T-helper 17 cell (primary cell): ENCODE measurements around the gene PPP1R3E. TPM values are rescaled to one million over a fixed set of nuclear protein-coding genes. Genes with fewer than 3 reads are reported as not detected.
A peak's percentile ranks its signal among the peaks of the same experiment; 100 is the strongest.

Experiments used
- ATAC-seq: fragments of 150-1000 bp; cut with Tn5 transposase; 2 replicates; pipeline ENCODE4 v1.10.0; 2021; ENCODE audit warnings: mild to moderate bottlenecking, moderate library complexity
- DNase-seq, 3 donors: peaks; one replicate each; pipeline versions ENCODE4 v3.0.0 to v3.0.0-alpha.2; 2020 to 2021
- H3K9me3 ChIP-seq: one replicate; pipeline ENCODE4 v1.7.0; 2013; ENCODE audit warnings: low read length, mild to moderate bottlenecking; ENCODE audit not compliant: control insufficient read depth, poor library complexity, severe bottlenecking
- H3K27ac Mint-ChIP-seq: one replicate; pipeline ENCODE4 v1.8.0; 2022; ENCODE audit warnings: mild to moderate bottlenecking, moderate library complexity, mixed read lengths
- H3K27me3 Mint-ChIP-seq: one replicate; pipeline ENCODE4 v1.8.0; 2022; ENCODE audit warnings: mixed read lengths
- H3K36me3 Mint-ChIP-seq: one replicate; pipeline ENCODE4 v1.8.0; 2022; ENCODE audit warnings: low read depth, mixed read lengths
- H3K4me1 Mint-ChIP-seq: one replicate; pipeline ENCODE4 v1.8.0; 2022; ENCODE audit warnings: mild to moderate bottlenecking, mixed read lengths
- H3K4me3 Mint-ChIP-seq: one replicate; pipeline ENCODE4 v1.8.0; 2022; ENCODE audit warnings: mild to moderate bottlenecking, moderate library complexity, mixed read lengths
- total RNA-seq, 4 donors: library from RNA in 2 of 4; stranded (reverse) in 2 of 4; gene quantifications; one replicate each; pipeline ENCODE4 v1.2.3 and lab custom pipeline; 2022 to 2026

The PPP1R3E gene, protein sequence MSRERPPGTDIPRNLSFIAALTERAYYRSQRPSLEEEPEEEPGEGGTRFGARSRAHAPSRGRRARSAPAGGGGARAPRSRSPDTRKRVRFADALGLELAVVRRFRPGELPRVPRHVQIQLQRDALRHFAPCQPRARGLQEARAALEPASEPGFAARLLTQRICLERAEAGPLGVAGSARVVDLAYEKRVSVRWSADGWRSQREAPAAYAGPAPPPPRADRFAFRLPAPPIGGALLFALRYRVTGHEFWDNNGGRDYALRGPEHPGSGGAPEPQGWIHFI
- total RNA-seq (10 to 100 TPM; 30.6 to 33.8 TPM), total RNA-seq (lab: John Stamatoyannopoulos, UW) (28.0 to 34.6 reads per million in 2 donors)

DNA sequence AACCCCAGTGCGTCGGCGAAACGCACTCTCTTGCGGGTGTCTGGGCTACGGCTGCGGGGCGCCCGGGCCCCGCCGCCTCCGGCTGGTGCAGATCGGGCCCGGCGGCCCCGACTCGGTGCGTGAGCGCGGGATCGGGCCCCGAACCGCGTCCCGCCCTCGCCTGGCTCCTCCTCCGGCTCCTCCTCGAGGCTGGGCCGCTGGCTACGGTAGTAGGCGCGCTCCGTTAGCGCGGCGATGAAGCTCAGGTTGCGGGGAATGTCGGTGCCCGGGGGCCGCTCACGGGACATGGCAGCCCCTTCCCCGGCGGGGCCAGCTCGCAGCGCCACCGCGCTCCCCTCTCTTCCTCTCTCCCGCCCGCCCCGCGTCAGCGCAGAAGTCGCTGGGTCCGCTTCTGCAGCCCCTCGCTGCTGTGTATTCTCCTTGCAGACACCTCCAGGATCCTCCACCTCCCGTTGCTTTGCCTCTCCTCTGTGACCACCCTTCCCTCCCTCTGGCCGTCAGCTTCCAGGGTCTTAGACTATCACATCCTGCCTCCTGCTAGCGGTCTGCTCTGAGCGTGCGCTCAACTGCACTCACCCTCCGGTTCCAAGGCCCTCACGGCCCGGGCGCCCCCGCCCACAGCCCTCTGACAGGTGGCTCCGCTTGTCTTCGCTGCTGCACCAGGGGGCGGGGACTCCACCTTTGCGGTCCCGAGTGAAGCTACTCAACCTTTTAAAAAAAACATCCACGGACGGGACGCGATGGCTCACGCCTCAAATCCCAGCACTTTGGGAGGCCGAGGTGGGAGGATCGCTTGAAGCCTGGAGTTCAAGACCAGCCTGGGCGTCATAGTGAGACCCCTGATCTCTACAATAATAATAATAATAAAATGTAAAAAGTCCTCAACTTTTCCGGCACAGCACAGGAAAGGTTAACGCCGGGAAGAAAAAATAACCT lies at the start of gene PPP1R3E:
TSS of gene PPP1R3E (minus strand) at position 570 of the 936 bp plus-strand sequence. CDS start at position 287, 283 bp downstream.
- DNase-seq, result peak; percentile 78 to 84 (median 84)
- ATAC-seq, result peak; percentile 57
- Mint-ChIP-seq H3K27me3 (peaks cover 21% of the 10 kb centered on the region), H3K27ac (peak within 1 kb of the TSS; percentile 96), H3K4me3 (peak within 1 kb of the TSS; percentile 99), H3K4me1 (peaks cover 27% of the 10 kb centered on the region), H3K36me3 (no peaks in the 10 kb centered on the region)
- H3K9me3 ChIP-seq, result no peaks in the 10 kb centered on the region

DNA sequence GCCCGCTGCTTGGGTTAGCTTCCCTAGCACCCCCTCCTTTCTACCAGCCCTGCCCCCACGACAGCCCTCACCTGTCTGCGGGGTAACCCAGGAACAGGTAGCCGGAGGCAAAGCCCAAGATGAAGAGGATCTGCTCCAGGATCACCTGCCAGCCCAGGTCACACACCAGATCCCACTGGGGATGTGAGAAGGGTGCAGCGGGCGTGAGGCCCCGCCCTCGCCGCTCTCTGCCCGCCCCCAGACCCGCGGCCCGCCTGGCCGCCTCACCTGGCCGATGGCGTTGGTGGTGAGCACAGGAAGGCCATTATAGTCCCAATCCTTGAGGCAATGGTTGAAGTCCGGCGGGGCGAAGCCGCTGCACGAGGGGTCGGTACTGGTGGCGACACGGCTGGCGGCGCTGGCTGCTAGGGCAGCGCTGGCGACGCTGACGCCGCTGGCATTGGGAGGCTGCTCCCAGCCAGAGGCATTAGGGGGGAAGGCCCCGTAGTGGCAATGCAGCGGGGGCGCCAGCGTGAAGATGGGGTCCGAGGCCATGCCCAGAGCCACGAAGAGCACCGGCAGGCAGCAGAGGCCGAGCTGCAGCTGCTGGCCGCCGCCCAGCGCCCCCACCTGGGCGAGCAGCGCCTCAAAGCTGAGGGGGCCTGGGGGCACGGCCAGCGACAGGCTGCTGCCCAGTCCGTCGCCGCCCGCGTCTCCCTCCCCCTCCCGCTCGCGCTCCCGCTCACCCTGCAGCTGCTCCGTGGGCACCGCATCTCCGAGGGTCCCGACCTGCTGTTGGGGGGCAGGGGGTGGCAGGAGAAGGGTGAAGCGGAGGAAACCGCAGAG lies 49.2 kb upstream of the PPP1R3E start:
- no peaks in the 10 kb centered on the region for H3K9me3 ChIP-seq
- Mint-ChIP-seq H3K36me3 (peaks cover 12% of the 10 kb centered on the region), H3K4me1 (peaks cover 18% of the 10 kb centered on the region), H3K27me3 (peaks cover 50% of the 10 kb centered on the region), H3K27ac (no peak overlapping the region), H3K4me3 (peak overlapping the region; percentile 89)
- DNase-seq (no peak), ATAC-seq (peak; percentile 23)

DNA sequence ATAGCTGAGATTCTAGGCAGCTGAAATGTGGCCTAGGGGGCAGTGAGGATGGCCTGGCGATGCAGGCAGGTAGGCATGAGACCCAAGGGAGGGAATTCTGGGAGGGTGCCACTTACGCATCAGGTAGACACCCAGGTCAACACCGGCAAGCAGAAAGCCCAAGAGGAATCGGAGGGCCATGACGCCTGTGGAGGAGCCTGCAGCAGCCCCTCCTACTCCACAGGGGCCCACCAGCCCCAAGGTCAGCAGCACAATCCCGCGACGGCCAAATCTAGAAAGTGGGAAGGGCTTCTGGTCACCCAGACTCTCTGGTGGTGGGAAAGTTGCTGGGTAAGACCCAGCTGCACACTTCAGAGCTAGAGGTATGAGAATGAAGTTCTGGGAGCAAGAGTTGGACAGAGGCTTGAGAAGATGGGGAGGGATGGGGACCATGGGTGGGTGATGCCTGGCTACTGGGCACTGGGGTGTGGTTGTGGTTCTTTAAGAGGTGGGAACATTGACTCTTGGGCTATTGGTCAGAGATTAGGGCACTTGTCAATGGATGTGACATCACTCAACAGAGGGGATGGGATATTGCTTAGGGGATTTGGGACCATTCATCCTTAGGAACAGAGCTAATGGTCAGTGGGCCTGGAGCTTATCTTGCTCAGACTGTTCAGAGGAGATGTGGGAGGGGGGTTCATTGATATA lies 46.6 kb upstream of the PPP1R3E start:
- H3K27me3 Mint-ChIP-seq, result peaks cover 30% of the 10 kb centered on the region
- peaks cover 20% of the 10 kb centered on the region for H3K4me1 Mint-ChIP-seq
- peaks cover 14% of the 10 kb centered on the region for H3K36me3 Mint-ChIP-seq
- no peak overlapping the region for H3K27ac Mint-ChIP-seq
- ATAC-seq, result no peak
- H3K4me3 Mint-ChIP-seq, result no peak overlapping the region
- no peak for DNase-seq
- no peaks in the 10 kb centered on the region for H3K9me3 ChIP-seq

DNA sequence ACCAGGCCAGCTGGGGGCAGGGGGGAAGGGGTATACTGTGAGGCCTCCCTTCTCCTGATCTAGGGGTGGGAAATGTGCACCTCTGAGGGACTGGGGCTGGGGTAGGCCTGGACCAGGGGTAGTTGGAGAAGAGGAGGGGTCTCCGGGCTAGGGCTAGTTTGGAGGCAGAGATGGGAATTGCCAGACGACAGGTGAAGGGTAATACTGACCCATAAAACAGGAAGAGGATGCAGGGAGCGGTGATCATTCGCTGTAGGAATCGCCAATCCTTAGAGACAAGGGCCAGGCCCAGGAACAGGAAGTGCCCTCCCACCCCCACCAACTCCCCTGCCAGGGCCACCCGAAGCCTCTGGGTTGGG lies 45.6 kb upstream of the PPP1R3E start:
- H3K27me3 Mint-ChIP-seq, result peaks cover 19% of the 10 kb centered on the region
- H3K36me3 Mint-ChIP-seq, result peaks cover 8% of the 10 kb centered on the region
- no peak for ATAC-seq
- DNase-seq, result no peak
- H3K9me3 ChIP-seq, result no peaks in the 10 kb centered on the region
- H3K27ac Mint-ChIP-seq, result no peak overlapping the region
- no peak overlapping the region for H3K4me3 Mint-ChIP-seq
- H3K4me1 Mint-ChIP-seq, result peaks cover 11% of the 10 kb centered on the region

DNA sequence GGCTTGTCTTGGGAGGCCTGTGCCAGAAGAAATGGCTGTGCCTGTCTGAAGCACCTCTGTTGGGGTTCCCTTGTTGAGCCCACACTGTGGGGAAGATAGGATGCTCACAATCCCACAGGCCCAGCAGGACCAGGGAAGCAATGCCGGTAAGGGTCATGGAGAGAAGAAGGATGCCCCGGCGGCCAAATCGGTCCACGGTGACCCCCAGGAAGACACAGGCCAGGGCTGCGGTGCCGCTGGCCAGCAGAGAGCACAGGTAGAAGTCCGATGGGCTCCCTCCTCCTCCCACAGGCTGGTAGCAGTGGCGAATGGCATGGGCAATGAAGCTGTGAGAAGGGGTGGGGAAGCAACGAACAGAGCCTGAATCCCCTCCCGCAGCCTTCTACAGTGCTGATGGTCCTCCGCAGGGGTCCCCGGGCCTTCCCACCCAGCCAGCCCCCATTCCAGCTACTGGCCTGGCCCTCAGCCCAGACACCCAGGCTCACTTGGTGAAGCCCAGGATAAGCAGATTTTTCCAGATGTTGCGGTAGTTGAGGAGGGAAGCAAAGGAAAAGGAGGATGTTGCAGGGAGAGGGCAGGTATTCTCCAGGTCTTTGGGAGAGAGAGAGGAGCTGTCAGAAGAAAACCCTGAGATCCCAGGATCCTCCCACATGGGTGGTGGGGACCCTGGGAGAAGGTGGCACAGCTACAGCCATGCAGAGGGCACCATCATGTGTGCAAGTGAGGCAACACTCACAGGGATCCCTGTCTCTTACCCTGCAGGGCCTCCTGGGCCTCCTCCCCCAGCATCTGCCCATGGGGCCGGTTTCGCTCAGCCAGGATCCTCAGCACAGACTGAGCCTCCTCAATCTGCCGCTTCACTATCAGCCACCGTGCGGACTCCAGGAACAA lies 45.0 kb upstream of the PPP1R3E start:
- Mint-ChIP-seq H3K27ac (no peak overlapping the region), H3K4me1 (peaks cover 5% of the 10 kb centered on the region), H3K4me3 (no peak overlapping the region), H3K27me3 (peaks cover 20% of the 10 kb centered on the region), H3K36me3 (peaks cover 5% of the 10 kb centered on the region)
- ATAC-seq (no peak), DNase-seq (no peak)
- H3K9me3 ChIP-seq, result no peaks in the 10 kb centered on the region

DNA sequence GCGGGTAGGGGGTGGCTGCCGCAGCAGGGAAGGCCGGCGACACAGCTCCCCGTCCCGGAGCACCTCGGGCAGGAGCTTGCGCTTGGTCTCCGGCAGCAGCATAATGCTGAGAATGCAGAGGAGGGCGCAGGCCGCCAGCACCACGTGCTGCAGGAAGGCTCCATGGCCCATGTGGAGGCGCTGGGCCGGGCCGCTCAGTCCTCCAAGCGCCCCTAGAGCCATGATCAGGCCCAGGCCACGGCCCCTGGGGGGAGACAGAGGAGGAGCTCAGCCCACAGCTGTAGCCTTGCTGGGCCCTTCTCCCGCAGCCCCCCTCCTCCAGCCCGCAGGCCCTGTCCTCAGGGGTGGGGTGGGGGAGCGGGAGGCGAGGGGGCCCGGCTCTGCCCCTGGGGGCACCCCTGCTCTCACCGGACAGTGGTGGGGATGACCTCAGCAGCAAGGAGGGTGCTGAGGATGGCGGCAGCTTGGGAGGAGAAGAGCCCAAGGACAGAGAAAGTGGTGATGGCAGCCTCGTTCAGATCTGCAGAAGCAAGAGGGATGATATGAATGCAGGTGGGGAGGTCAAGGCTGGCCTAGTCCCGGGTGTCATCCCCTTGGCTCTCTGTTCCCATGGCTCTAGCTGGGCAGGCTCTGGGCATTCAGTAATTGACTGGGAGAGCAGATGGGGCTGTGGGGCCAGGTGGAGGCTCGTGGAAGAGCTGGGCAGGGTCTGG lies 44.2 kb upstream of the PPP1R3E start:
- H3K9me3 ChIP-seq, result no peaks in the 10 kb centered on the region
- peaks cover 4% of the 10 kb centered on the region for H3K4me1 Mint-ChIP-seq
- ATAC-seq (no peak), DNase-seq (no peak)
- peaks cover 5% of the 10 kb centered on the region for H3K36me3 Mint-ChIP-seq
- H3K27ac Mint-ChIP-seq, result no peak overlapping the region
- H3K4me3 Mint-ChIP-seq, result no peak overlapping the region
- H3K27me3 Mint-ChIP-seq, result peaks cover 20% of the 10 kb centered on the region

DNA sequence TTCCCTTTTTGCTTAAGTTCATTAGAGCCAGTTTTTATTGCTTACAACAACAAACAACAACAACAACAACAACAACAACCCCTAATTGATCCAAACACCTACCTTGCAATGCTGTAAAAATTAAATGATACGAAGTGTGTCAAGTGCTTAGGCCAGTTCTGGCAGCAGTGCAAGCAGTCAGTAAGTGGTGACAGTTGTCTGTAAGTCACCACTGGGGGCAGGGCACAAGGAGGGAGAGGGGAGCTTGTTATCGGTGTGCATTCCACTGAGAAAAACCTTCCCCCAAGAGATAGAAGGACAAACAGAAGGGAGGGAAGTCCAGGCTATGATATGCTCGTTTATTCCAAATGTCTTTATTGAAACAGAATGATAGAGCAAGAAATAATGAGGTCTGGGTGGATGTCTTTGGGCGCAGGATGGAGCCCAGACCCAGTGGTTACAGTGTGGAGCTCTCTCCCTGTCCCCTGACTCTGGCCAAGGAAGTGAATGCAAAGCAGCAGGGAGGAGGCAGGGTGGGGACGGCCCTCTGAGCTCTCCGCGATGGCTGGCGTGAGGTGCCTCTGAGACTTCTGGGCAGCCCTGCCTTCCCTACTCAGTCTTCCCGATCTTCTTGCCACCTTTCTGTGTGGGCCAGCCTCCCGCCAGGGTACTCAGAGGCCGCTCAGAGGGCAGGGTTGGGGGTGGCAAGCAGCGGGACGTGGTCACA lies 43.5 kb upstream of the PPP1R3E start:
- Mint-ChIP-seq H3K4me1 (peaks cover 4% of the 10 kb centered on the region), H3K36me3 (peaks cover 5% of the 10 kb centered on the region), H3K4me3 (no peak overlapping the region), H3K27me3 (peaks cover 17% of the 10 kb centered on the region), H3K27ac (no peak overlapping the region)
- H3K9me3 ChIP-seq, result no peaks in the 10 kb centered on the region
- DNase-seq (no peak), ATAC-seq (no peak)

DNA sequence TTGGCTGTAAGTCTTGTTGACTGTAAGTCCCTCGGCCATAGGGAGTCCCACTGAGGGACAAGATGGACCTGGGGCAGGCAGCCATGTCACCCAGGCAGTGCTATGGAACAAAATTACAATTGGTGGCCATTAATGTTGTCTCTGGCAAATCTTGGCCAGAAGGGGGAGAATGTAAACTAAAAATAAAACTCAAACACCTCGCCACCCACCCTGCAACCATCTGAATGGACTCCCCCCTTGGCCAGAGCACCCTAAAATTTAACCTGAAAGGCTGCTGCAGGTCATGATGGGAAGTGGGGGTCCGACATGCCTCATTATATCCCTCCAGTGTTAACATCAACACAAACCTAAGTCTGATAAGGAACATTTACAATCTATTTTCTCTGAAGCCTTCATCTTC lies 41.8 kb upstream of the PPP1R3E start:
- no peak for ATAC-seq
- H3K27me3 Mint-ChIP-seq, result peaks cover 5% of the 10 kb centered on the region
- H3K4me1 Mint-ChIP-seq, result peaks cover 4% of the 10 kb centered on the region
- no peak overlapping the region for H3K4me3 Mint-ChIP-seq
- H3K9me3 ChIP-seq, result no peaks in the 10 kb centered on the region
- no peak overlapping the region for H3K27ac Mint-ChIP-seq
- DNase-seq, result no peak
- peaks cover 3% of the 10 kb centered on the region for H3K36me3 Mint-ChIP-seq

DNA sequence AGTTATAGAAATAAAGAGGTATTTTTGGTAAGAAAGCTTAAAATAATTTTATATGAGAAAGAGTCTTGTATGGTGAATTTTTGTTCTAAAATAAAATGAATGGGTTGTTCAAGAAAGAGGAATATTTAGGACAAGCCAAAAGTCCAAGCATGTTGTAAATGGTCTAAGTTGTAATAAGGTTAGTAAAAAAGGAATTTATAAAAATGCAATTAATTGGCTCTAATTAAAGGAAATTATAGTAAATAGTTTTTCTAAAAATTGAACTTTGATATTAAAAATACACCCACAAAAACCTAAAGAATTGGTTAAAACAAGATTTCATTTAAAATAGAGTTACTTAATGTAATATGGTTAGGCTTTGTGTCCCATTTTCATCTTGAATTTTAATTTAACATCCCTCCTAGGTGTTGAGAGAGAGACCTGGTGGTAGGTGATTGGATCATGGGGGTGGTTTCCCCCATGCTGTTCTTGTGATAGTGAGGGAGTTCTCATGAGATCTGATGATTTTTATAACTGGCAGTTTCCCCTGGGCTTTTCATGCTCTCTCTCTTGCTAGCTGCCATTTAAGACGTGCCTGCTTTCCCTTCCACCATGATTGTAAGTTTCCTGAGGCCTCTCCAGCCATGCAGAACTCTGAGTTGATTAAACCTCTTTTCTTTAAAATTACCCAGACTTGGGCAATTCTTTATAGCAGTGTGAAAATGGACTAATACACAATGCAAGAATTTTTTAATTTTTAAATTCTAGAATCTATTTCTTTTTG lies 37.0 kb upstream of the PPP1R3E start:
- Mint-ChIP-seq H3K27ac (no peak overlapping the region), H3K4me3 (no peak overlapping the region)
- ATAC-seq, result no peak

DNA sequence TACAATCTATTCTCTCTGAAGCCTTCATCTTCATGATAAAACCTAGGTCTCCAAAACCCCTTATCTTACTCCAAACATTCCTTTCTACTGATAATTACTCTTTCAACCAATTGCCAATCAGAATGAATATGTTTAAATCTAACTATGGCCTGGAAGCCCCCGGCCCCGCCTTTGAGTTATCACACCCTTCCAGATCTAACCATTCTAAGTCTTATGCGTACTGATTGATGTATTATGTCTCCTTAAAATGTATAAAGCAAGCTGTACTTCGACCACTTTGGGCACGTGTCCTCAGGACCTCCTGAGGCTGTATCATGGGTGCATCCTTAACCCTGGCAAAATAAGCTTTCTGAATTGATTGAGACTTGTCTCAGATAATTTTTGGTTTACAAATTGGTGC lies 33.0 kb upstream of the PPP1R3E start:
- H3K9me3 ChIP-seq, result no peaks in the 10 kb centered on the region
- H3K4me1 Mint-ChIP-seq, result no peaks in the 10 kb centered on the region
- H3K27ac Mint-ChIP-seq, result no peak overlapping the region
- DNase-seq (no peak), ATAC-seq (no peak)
- H3K4me3 Mint-ChIP-seq, result no peak overlapping the region
- H3K36me3 Mint-ChIP-seq, result peaks cover 3% of the 10 kb centered on the region
- H3K27me3 Mint-ChIP-seq, result peaks cover 37% of the 10 kb centered on the region

More for the DNA sequence above, 37.0 kb upstream of the PPP1R3E start:
- DNase-seq, result no peak
- H3K36me3 Mint-ChIP-seq, result peaks cover 3% of the 10 kb centered on the region
- no peaks in the 10 kb centered on the region for H3K9me3 ChIP-seq
- peaks cover 39% of the 10 kb centered on the region for H3K27me3 Mint-ChIP-seq
- no peaks in the 10 kb centered on the region for H3K4me1 Mint-ChIP-seq
